AG04449 (cell line): ENCODE data around the gene ENPP3.

Experiments
- CTCF ChIA-PET: fragments of 350-600 bp; formaldehyde crosslinking; extraction: SDS; loops from one replicate; lab custom pipeline; 2021; ENCODE audit warnings: antibody characterized with exemption; lab: Yijun Ruan, JAX
- POLR2A ChIA-PET: fragments of 400-600, 350-600 bp; formaldehyde crosslinking; extraction: SDS; loops from one replicate; lab custom pipeline; 2020; ENCODE audit warnings: antibody characterized with exemption, inconsistent platforms; lab: Yijun Ruan, JAX
- DNase-seq: peaks from one replicate; pipeline ENCODE4 v3.0.0-alpha.2; 2010; ENCODE audit warnings: low read depth, low spot score
- H3K4me3 ChIP-seq: 2 replicates; pipeline ENCODE4 v1.5.1; 2011; ENCODE audit warnings: low read depth, mild to moderate bottlenecking, control low read depth, low read length
- TF ChIP-seq, protein P1 (sequence below): IDR thresholded peaks from one replicate; pipeline ENCODE4 v1.5.1; 2011; ENCODE audit warnings: mild to moderate bottlenecking, moderate library complexity, low read length, control low read depth, inconsistent platforms; ENCODE audit not compliant: insufficient read depth; ENCODE audit errors: missing control alignments

Gene ENPP3

DNA sequence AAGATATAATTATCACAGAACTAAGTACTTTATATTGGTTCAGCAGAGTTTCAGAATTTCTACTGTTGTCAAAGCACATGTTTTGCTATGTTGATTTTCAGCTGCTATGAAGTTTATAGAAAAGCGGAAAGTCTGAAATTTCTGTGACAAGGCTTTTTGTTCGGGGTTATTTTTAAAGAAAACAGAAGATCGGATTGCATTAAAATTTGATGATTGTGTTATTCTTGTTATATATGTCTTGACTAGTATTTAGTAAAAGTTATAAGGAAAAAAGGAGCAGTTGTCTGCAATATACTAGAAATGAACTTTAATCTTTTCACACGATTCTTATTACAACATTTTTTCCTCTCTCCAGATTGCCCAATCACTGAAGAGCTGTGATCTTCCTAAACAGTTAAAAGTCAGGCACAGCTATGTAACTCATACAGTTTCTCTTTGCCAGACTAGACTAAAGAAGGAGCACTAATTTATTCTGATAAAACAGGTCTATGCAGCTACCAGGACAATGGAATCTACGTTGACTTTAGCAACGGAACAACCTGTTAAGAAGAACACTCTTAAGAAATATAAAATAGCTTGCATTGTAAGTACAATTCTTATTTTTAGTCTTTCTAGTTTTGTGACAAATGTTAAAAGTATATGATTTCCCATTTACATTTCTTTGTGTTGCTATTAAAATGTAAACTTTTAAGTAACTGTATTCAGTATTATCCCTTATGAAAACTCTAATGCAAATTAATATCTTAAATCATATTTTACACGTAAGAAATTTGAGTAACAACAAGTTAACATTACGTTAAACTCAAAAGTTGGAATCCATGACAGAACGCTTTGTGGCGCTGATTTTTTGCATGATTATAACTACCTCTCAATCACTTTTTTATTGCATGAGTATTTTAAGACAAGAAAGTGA, at the start of gene ENPP3:
Gene ENPP3, plus strand, starts transcription at position 423 of the 913 bp plus-strand sequence. Its CDS starts 83 bp downstream, at position 506.
- TF ChIP-seq, protein P1, sequence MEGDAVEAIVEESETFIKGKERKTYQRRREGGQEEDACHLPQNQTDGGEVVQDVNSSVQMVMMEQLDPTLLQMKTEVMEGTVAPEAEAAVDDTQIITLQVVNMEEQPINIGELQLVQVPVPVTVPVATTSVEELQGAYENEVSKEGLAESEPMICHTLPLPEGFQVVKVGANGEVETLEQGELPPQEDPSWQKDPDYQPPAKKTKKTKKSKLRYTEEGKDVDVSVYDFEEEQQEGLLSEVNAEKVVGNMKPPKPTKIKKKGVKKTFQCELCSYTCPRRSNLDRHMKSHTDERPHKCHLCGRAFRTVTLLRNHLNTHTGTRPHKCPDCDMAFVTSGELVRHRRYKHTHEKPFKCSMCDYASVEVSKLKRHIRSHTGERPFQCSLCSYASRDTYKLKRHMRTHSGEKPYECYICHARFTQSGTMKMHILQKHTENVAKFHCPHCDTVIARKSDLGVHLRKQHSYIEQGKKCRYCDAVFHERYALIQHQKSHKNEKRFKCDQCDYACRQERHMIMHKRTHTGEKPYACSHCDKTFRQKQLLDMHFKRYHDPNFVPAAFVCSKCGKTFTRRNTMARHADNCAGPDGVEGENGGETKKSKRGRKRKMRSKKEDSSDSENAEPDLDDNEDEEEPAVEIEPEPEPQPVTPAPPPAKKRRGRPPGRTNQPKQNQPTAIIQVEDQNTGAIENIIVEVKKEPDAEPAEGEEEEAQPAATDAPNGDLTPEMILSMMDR, result no peak
- no peak for DNase-seq
- POLR2A ChIA-PET, result no interaction called here
- CTCF ChIA-PET, result interaction anchor here (5.4 kb wide), 1 partner anchor 8 kb away, joined by 88 read pairs; the partner anchor contains the start of gene MED23
- H3K4me3 ChIP-seq, result no peak within 1 kb of the TSS

DNA sequence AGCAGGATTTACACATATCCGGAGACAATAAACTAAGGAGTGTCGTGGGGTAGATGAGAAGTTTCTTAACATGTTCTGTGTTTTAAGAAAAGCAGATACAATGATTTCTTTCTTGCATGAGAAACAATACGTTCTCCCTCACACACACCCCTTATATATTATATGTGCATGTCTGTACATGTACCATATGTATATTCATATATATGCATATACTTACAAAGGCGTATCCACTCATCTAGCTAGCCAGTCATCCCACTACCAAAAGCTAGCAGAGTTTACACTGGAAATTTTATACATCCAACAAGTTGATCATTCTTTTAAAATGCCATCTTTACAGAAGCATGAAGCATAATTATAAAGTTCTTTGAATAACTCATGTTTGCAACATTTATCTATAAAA, 49.2 kb upstream of the ENPP3 start:
- CTCF ChIA-PET, result interaction anchor here (1.6 kb wide), 1 partner anchor 40 kb away, joined by 7 read pairs; the partner anchor contains the start of gene MED23
- TF ChIP-seq, protein P1, result no peak
- POLR2A ChIA-PET, result no interaction called here
- no peak for DNase-seq
- H3K4me3 ChIP-seq, result no peak overlapping the region

DNA sequence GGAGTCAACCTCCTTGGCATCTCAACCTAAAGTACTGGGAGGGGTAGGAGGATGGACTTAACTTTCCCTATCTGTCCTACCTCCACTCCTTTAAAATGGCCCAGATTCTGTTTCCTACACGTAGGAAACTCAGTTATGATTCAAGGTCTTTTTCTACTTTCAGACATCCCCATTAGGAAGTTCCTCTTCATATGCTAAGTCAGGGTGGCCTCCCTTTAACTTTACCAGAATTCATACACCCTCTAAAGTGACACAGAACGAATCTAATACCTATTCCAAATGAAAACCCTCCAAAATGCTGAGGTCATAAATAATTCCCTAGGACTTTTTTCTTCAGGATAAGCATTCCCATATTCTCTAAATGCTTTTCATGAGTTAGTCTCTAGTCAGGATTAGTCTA, 48.5 kb upstream of the ENPP3 start:
- CTCF ChIA-PET, result interaction anchor here (1.6 kb wide), 1 partner anchor 39 kb away, joined by 7 read pairs; the partner anchor contains the start of gene MED23
- DNase-seq, result no peak
- TF ChIP-seq, protein P1, result no peak
- POLR2A ChIA-PET, result no interaction called here
- H3K4me3 ChIP-seq, result no peak overlapping the region

DNA sequence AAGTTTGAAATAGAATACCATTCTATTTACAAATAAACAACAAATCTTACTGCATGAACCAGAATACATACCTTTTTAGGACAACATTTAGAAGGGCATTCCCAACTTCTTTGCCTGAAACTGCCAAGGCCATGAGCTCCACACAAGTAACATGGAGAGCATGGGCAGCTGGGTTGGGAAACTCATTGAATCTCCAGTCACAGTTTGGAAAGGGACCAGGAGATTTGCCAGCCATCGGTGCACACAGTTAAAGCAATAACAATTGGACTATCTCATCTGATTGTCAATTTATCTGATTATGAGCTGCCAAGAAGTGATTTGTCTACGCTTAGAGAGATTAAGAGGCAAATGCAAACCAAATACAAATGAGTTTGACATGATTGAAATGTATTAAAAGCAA, 44.2 kb upstream of the ENPP3 start:
- no peak for DNase-seq
- ChIA-PET POLR2A (no interaction called here), CTCF (no interaction called here)
- TF ChIP-seq, protein P1, result no peak
- H3K4me3 ChIP-seq, result no peak overlapping the region

DNA sequence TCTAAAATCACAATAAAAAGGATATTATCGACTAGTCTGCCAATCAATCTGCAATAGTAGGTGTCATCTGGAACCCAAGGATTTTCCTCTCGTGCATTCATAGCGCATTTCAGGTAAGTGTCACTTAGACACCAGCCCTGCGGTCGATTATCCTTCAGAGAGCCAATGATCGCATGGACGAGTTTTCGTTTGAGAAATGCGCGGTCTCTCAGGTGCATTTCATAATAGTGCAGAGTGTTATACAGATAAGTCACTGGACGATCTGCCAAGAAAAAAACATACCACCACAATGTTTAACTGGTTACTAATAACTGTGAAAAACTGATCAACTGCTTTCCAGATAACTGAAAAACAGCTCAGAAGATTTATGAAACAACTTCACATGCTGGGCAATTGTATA, 43.0 kb upstream of the ENPP3 start:
- CTCF ChIA-PET, result no interaction called here
- POLR2A ChIA-PET, result no interaction called here

More for the DNA sequence above, 43.0 kb upstream of the ENPP3 start:
- no peak overlapping the region for H3K4me3 ChIP-seq
- DNase-seq, result no peak
- TF ChIP-seq, protein P1, result no peak
